Colonic mucosa (tissue), 4 donors: ENCODE data around the gene PHKB. TPM values are rescaled to one million over a fixed set of nuclear protein-coding genes. Genes with fewer than 3 reads are reported as not detected.

Source experiments
- DNase-seq: peaks from one replicate; pipeline ENCODE4 v3.0.0-alpha.2; 2020
- H3K27ac ChIP-seq: fragments of 200-600 bp; one replicate; pipeline ENCODE4 v1.8.0; 2021
- H3K27me3 ChIP-seq: fragments of 200-600 bp; one replicate; pipeline ENCODE4 v1.8.0; 2021
- H3K36me3 ChIP-seq: fragments of 200-600 bp; one replicate; pipeline ENCODE4 v1.8.0; 2021
- H3K4me1 ChIP-seq: fragments of 200-600 bp; one replicate; pipeline ENCODE4 v1.8.0; 2021; ENCODE audit warnings: mild to moderate bottlenecking
- H3K4me3 ChIP-seq: fragments of 200-600 bp; one replicate; pipeline ENCODE4 v1.8.0; 2021
- H3K9ac ChIP-seq, 2 donors: one replicate each; pipeline ENCODE4 v1.7.0; 2013; ENCODE audit warnings: control low read depth in 2 of 2, low read depth in 2 of 2, low read length in 2 of 2
- H3K9me3 ChIP-seq: fragments of 200-600 bp; one replicate; pipeline ENCODE4 v1.8.0; 2021
- CTCF ChIP-seq: fragments of 200-600 bp; IDR thresholded peaks from one replicate; pipeline ENCODE4 v1.8.0; 2022; ENCODE audit warnings: antibody characterized with exemption, mild to moderate bottlenecking
- intact Hi-C: fragments of 100-400 bp; cut with DNase I; formaldehyde crosslinking; loops from one replicate; pipeline ENCODE4 v1.14.1; 2022
- total RNA-seq, 2 donors: library from RNA; stranded (reverse); fragmentation: NEBNext Ultra II Directional in 1 of 2; extraction: Animal tissue kit (Norgen Biotek cat#: 25700) in 1 of 2; gene quantifications; one replicate each; pipeline ENCODE4 v1.2.1, GENCODE V29; 2021
- donor health status: healthy.
- donor health status: DM: no; HTN: no; CAD: no.
- donor health status: DM: no; HTN: no; CAD: no.

Gene PHKB
- total RNA-seq, 2 donors from 2014 or later: 74.9 to 80.6 TPM

- no peaks in the 10 kb centered on the region for H3K36me3 ChIP-seq
- intact Hi-C loops: no loop called here
Measured at GRCh38 chr16:47716571-47716970, 255.4 kb downstream of the PHKB start.

GRCh38 chr16:47719713-47720112 is 258.6 kb downstream of the PHKB start:
- no peaks in the 10 kb centered on the region for H3K27me3 ChIP-seq
- no peaks in the 10 kb centered on the region for H3K36me3 ChIP-seq
- intact Hi-C loops: no loop called here
- H3K9ac ChIP-seq: no peak overlapping the region
- no peaks in the 10 kb centered on the region for H3K9me3 ChIP-seq
- TF ChIP-seq CTCF: no peak
- no peak for DNase-seq
- no peaks in the 10 kb centered on the region for H3K4me1 ChIP-seq
- H3K4me3 ChIP-seq: no peak overlapping the region
- no peak overlapping the region for H3K27ac ChIP-seq

More at GRCh38 chr16:47716571-47716970, 255.4 kb downstream of the PHKB start:
- no peak overlapping the region for H3K4me3 ChIP-seq
- no peaks in the 10 kb centered on the region for H3K27me3 ChIP-seq
- no peaks in the 10 kb centered on the region for H3K4me1 ChIP-seq
- H3K9ac ChIP-seq: no peak overlapping the region
- no peak for DNase-seq
- H3K9me3 ChIP-seq: no peaks in the 10 kb centered on the region
- no peak overlapping the region for H3K27ac ChIP-seq
- no peak for TF ChIP-seq CTCF

- Histone ChIP-seq H3K4me3 (no peak overlapping the region), H3K36me3 (no peaks in the 10 kb centered on the region), H3K27me3 (no peaks in the 10 kb centered on the region), H3K4me1 (no peaks in the 10 kb centered on the region), H3K9me3 (no peaks in the 10 kb centered on the region), H3K27ac (no peak overlapping the region), H3K9ac (no peak overlapping the region)
- intact Hi-C loops: no loop called here
- no peak for DNase-seq
- TF ChIP-seq CTCF: no peak
Measured at GRCh38 chr16:47721006-47721637, 260.0 kb downstream of the PHKB start.

GRCh38 chr16:47722046-47722445 is 260.9 kb downstream of the PHKB start:
- TF ChIP-seq CTCF: no peak
- no peaks in the 10 kb centered on the region for H3K36me3 ChIP-seq
- no peak overlapping the region for H3K9ac ChIP-seq
- H3K4me1 ChIP-seq: no peaks in the 10 kb centered on the region
- no peak overlapping the region for H3K4me3 ChIP-seq
- no peak for DNase-seq
- intact Hi-C loops: no loop called here
- H3K27me3 ChIP-seq: no peaks in the 10 kb centered on the region
- H3K9me3 ChIP-seq: no peaks in the 10 kb centered on the region
- no peak overlapping the region for H3K27ac ChIP-seq

- no peaks in the 10 kb centered on the region for H3K9me3 ChIP-seq
- H3K36me3 ChIP-seq: no peaks in the 10 kb centered on the region
- H3K4me1 ChIP-seq: no peaks in the 10 kb centered on the region
- no peak overlapping the region for H3K9ac ChIP-seq
- no peak for TF ChIP-seq CTCF
- DNase-seq: no peak
- intact Hi-C loops: no loop called here
- H3K27me3 ChIP-seq: no peaks in the 10 kb centered on the region
- H3K27ac ChIP-seq: no peak overlapping the region
- no peak overlapping the region for H3K4me3 ChIP-seq
Measured at GRCh38 chr16:47724115-47724785, 263.1 kb downstream of the PHKB start.
